Chondrocyte (in vitro differentiated cells): ENCODE results near the gene OSBPL9. TPM values are rescaled to one million over a fixed set of nuclear protein-coding genes. Genes with fewer than 3 reads are reported as not detected.

Experiments
- DNase-seq: peaks from one replicate; pipeline ENCODE4 v3.0.0; 2021; ENCODE audit warnings: mixed read lengths, low spot score
- H3K27ac Mint-ChIP-seq: one replicate; pipeline ENCODE4 v1.8.0; 2021; ENCODE audit warnings: mild to moderate bottlenecking, moderate library complexity, mixed read lengths; ENCODE audit not compliant: unreplicated experiment
- H3K27me3 Mint-ChIP-seq: 2 replicates; pipeline ENCODE4 v1.8.0; 2021; ENCODE audit warnings: low read depth, mixed read lengths
- H3K36me3 Mint-ChIP-seq: 2 replicates; pipeline ENCODE4 v1.8.0; 2021; ENCODE audit warnings: low read depth, mixed read lengths
- H3K4me1 Mint-ChIP-seq: 2 replicates; pipeline ENCODE4 v1.8.0; 2021; ENCODE audit warnings: low read depth, mild to moderate bottlenecking, mixed read lengths
- H3K4me3 Mint-ChIP-seq: one replicate; pipeline ENCODE4 v1.8.0; 2021; ENCODE audit warnings: mild to moderate bottlenecking, moderate library complexity, mixed read lengths; ENCODE audit not compliant: unreplicated experiment
- H3K9me3 Mint-ChIP-seq: 2 replicates; pipeline ENCODE4 v1.8.0; 2021; ENCODE audit warnings: low read depth, mixed read lengths
- CTCF ChIP-seq: fragments of 200-600 bp; sonication (generic); IDR thresholded peaks from 2 replicates; pipeline ENCODE4 v1.5.0; 2021; ENCODE audit warnings: antibody characterized with exemption, mild to moderate bottlenecking, moderate library complexity
- long read RNA-seq: library from polyadenylated mRNA; stranded (forward); transcript quantifications from one replicate; pipeline ENCODE4 v2.0.0, GENCODE V29; 2021
- total RNA-seq: library from RNA; stranded (reverse); gene quantifications from 3 replicates; pipeline ENCODE4 v1.2.1, GENCODE V29; 2021

Gene OSBPL9
- 178 to 258 TPM (median 186 TPM) in 3 replicates for total RNA-seq
- long read RNA-seq, transcript OSBPL9-215 (23 exons, 2,831 nt) = minor isoform, 21 of 432 reads
- long read RNA-seq, transcript OSBPL9-222 (21 exons, 2,210 nt) = major isoform, 148 of 432 reads
- long read RNA-seq, transcript OSBPL9-203 (24 exons, 2,893 nt) = minor isoform, 102 of 432 reads
- long read RNA-seq, transcript OSBPL9-207 (20 exons, 2,755 nt) = minor isoform, 29 of 432 reads
- long read RNA-seq, partial matches to known transcripts = 10 of 432 reads
- long read RNA-seq, other reads (novel, unspliced or antisense) = 107 of 432 reads

DNA sequence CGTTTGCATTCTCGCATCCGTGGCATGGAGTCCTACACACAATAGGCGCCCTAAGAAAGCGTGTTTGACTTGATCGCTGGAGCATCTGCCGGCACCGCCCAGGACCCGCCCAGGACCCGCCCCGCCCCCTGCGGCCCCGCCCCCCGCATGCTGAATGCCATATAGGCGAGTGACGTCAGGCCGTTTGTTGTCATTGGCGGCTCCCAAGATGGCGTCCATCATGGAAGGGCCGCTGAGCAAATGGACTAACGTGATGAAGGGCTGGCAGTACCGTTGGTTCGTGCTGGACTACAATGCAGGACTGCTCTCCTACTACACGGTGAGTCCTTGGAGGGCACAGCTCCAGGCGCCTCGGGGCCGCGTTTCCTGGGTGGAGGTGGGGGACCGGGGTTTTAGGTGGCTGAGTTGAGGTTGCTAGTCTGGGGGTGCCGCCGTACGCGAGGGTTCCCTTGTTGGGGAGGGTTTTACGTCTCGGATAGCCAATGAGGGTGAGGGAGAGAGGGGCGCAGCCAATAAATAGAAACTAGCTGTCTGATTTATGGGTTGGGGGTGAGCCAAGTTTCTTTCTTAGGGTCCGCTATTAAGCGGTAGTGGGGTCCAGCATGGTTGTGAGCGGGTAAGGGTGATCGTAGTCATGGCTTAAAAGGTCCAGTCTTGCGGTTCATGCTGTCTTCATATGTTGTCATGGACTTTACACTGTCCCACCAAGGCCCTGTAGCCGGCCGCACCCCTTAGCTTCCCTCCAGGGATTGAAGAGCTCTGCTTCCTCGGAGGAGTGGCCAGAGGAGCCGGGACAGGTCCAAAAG, at the start of gene OSBPL9:
Gene OSBPL9 (plus strand): TSS at position 190 of the 806 bp plus-strand sequence. CDS start 19 bp downstream, at position 209.
- Mint-ChIP-seq H3K9me3 (no peaks in the 10 kb centered on the region), H3K4me1 (peaks cover 61% of the 10 kb centered on the region), H3K27me3 (no peaks in the 10 kb centered on the region), H3K4me3 (peak within 1 kb of the TSS; percentile 99), H3K27ac (peak within 1 kb of the TSS; percentile 99), H3K36me3 (peaks cover 2% of the 10 kb centered on the region)
- DNase-seq = no peak
- TF ChIP-seq CTCF = no peak

DNA sequence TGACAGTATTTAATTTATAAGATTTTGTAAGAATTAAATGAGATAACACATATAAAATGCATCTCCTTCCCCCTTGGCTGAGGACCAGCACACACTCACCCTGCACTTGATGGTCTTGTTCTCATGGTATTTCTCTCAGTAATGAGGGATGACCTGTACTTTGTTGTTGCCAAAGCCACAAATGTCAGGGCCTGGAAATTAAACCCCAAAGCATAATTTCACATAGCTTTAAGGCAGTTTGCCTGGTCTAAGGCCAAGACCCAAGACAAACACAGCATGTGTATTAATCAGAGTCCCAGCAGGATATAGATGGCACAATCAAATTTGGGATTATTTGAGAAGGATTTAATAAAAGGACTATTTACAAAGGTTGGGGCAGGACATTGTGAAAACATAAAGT, 49.2 kb upstream of the OSBPL9 start:
- no peak for DNase-seq
- H3K36me3 Mint-ChIP-seq = no peaks in the 10 kb centered on the region
- no peaks in the 10 kb centered on the region for H3K9me3 Mint-ChIP-seq
- no peak overlapping the region for H3K27ac Mint-ChIP-seq
- no peak for TF ChIP-seq CTCF
- H3K4me1 Mint-ChIP-seq = peaks cover 43% of the 10 kb centered on the region
- H3K4me3 Mint-ChIP-seq = no peak overlapping the region
- no peaks in the 10 kb centered on the region for H3K27me3 Mint-ChIP-seq

GRCh38 chr1:51568231-51568935, 48.5 kb upstream of the OSBPL9 start:
- Mint-ChIP-seq H3K9me3 (no peaks in the 10 kb centered on the region), H3K4me1 (peaks cover 44% of the 10 kb centered on the region), H3K27me3 (no peaks in the 10 kb centered on the region), H3K4me3 (no peak overlapping the region), H3K36me3 (no peaks in the 10 kb centered on the region), H3K27ac (no peak overlapping the region)
- no peak for TF ChIP-seq CTCF
- no peak for DNase-seq

- Mint-ChIP-seq H3K4me3 (no peak overlapping the region), H3K27me3 (no peaks in the 10 kb centered on the region), H3K27ac (no peak overlapping the region), H3K9me3 (no peaks in the 10 kb centered on the region), H3K4me1 (peaks cover 39% of the 10 kb centered on the region), H3K36me3 (no peaks in the 10 kb centered on the region)
- DNase-seq = no peak
- TF ChIP-seq CTCF = peak; percentile 69
Measured at GRCh38 chr1:51569284-51570062, 47.4 kb upstream of the OSBPL9 start.
